Measurements from ENCODE around the gene PCP2. TPM values are rescaled to one million over a fixed set of nuclear protein-coding genes. Genes with fewer than 3 reads are reported as not detected.
"Not testable (repeated sequence)": the region's sequence is repeated elsewhere in the genome, so short reads cannot be mapped to it uniquely, and the experiment has no call there.

Gene PCP2
- total RNA-seq, 1 experiment from 2014 or later, result not detected

- in situ Hi-C loops (cut with HindIII; ENCODE audit: low pct_unique_long_range_greater_than_20kb, low sequenced_read_pairs) (no loop called here), intact Hi-C loops (cut with micrococcal nuclease; ENCODE audit: unreplicated experiment) (no loop called here)
- H3K36me3 ChIP-seq (ENCODE audit: control insufficient read depth, insufficient read depth, low read length), result no peaks in the 10 kb centered on the region
- TF ChIP-seq REST (IDR thresholded peaks at IDR 0.05; ENCODE audit: insufficient read depth in 1 of 2, low read depth in 2 of 2, low read length in 1 of 2), result no peak
- no peak for TF ChIP-seq SIN3A (IDR thresholded peaks at IDR 0.05; ENCODE audit: borderline replicate concordance, insufficient read depth, low read depth, low read length)
- no peak for TF ChIP-seq POLR2AphosphoS5 (IDR thresholded peaks at IDR 0.05; ENCODE audit: low read depth, low read length)
- no peak for TF ChIP-seq TCF7L2 (IDR thresholded peaks at IDR 0.05; ENCODE audit: low read depth, low read length)
- TF ChIP-seq CTCF (IDR thresholded peaks at IDR 0.05), result no peak
- H3K27ac ChIP-seq (ENCODE audit: low read length), result no peak overlapping the region
- ChIA-PET POLR2A (no interaction called here), CTCF (interaction anchor here (0.6 kb wide), 1 partner anchor 133 kb away, joined by 6 read pairs; no protein-coding TSS in a partner anchor)
- H3K27me3 ChIP-seq (ENCODE audit: control insufficient read depth, insufficient read depth, low read length), result no peaks in the 10 kb centered on the region
- ATAC-seq (no peak), DNase-seq (ENCODE audit: low read depth, low spot score) (no peak)
- H3K9me3 ChIP-seq (ENCODE audit: control insufficient read depth, insufficient read depth, low read depth, low read length), result no peaks in the 10 kb centered on the region
- H3K4me3 ChIP-seq (ENCODE audit: low read depth in 2 of 2, low read length in 2 of 2), result no peak overlapping the region
- BruUV-seq (replicated peaks), result no TSS peak
- H3K4me1 ChIP-seq (ENCODE audit: control insufficient read depth, insufficient read depth, low read length), result no peaks in the 10 kb centered on the region
These were observed 11.0 kb upstream of the PCP2 start for GRCh38 chr19:7644550-7644877.

GRCh38 chr19:7643629-7644549 lies 10.4 kb upstream of the PCP2 start:
- in situ Hi-C loops (cut with HindIII; ENCODE audit: low pct_unique_long_range_greater_than_20kb, low sequenced_read_pairs); H3K27ac ChIP-seq (ENCODE audit: low read length); H3K27me3 ChIP-seq (ENCODE audit: control insufficient read depth, insufficient read depth, low read length); H3K4me1 ChIP-seq (ENCODE audit: control insufficient read depth, insufficient read depth, low read length); H3K4me3 ChIP-seq (ENCODE audit: low read depth in 2 of 2, low read length in 2 of 2); intact Hi-C loops (cut with micrococcal nuclease; ENCODE audit: unreplicated experiment); H3K36me3 ChIP-seq (ENCODE audit: control insufficient read depth, insufficient read depth, low read length); DNase-seq (ENCODE audit: low read depth, low spot score); H3K9me3 ChIP-seq (ENCODE audit: control insufficient read depth, insufficient read depth, low read depth, low read length); ATAC-seq: not testable (repeated sequence)
- POLR2A ChIA-PET, result interaction anchor here (0.6 kb wide), 1 partner anchor 23 kb away, joined by 6 read pairs; no protein-coding TSS in a partner anchor
- BruUV-seq (replicated peaks), result TSS peak; percentile 45
- CTCF ChIA-PET, result interaction anchor here (0.6 kb wide), 2 partner anchors 104 to 133 kb away, joined by 4 to 6 read pairs; no protein-coding TSS in a partner anchor

- Histone ChIP-seq H3K36me3 (ENCODE audit: control insufficient read depth, insufficient read depth, low read length) (no peaks in the 10 kb centered on the region), H3K4me3 (ENCODE audit: low read depth in 2 of 2, low read length in 2 of 2) (no peak overlapping the region), H3K4me1 (ENCODE audit: control insufficient read depth, insufficient read depth, low read length) (no peaks in the 10 kb centered on the region), H3K27ac (ENCODE audit: low read length) (no peak overlapping the region), H3K27me3 (ENCODE audit: control insufficient read depth, insufficient read depth, low read length) (no peaks in the 10 kb centered on the region), H3K9me3 (ENCODE audit: control insufficient read depth, insufficient read depth, low read depth, low read length) (no peaks in the 10 kb centered on the region)
- CTCF ChIA-PET, result no interaction called here
- intact Hi-C loops (cut with micrococcal nuclease; ENCODE audit: unreplicated experiment), result no loop called here
- POLR2A ChIA-PET, result no interaction called here
- DNase-seq (ENCODE audit: low read depth, low spot score), result no peak
- TF ChIP-seq SIN3A (IDR thresholded peaks at IDR 0.05; ENCODE audit: borderline replicate concordance, insufficient read depth, low read depth, low read length), result no peak
- no peak for TF ChIP-seq REST (IDR thresholded peaks at IDR 0.05; ENCODE audit: insufficient read depth in 1 of 2, low read depth in 2 of 2, low read length in 1 of 2)
- no peak for TF ChIP-seq POLR2AphosphoS5 (IDR thresholded peaks at IDR 0.05; ENCODE audit: low read depth, low read length)
- TF ChIP-seq CTCF (IDR thresholded peaks at IDR 0.05), result no peak
- no peak for TF ChIP-seq TCF7L2 (IDR thresholded peaks at IDR 0.05; ENCODE audit: low read depth, low read length)
- no TSS peak for BruUV-seq (replicated peaks)
- ATAC-seq, result no peak
- in situ Hi-C loops (cut with HindIII; ENCODE audit: low pct_unique_long_range_greater_than_20kb, low sequenced_read_pairs), result no loop called here
These were observed 9.5 kb upstream of the PCP2 start for GRCh38 chr19:7643031-7643415.
